Measurements from ENCODE around the gene CPN2.

- no peak for TF ChIP-seq CTCF (IDR thresholded peaks at IDR 0.05)
- no peak for TF ChIP-seq EP300 (IDR thresholded peaks at IDR 0.05; ENCODE audit: low read depth)
These were observed 31.2 kb upstream of the CPN2 start for GRCh38 chr3:194382196-194382891.

All from transverse colon (tissue), 3 donors.